ENCODE data around the gene LIPM. TPM values are rescaled to one million over a fixed set of nuclear protein-coding genes. Genes with fewer than 3 reads are reported as not detected.

The LIPM gene
- total RNA-seq, 2 experiments from 2014 or later: not detected

GRCh38 chr10:88866454-88866853 lies 63.9 kb downstream of the LIPM start:
- Mint-ChIP-seq H3K4me3 (no peak overlapping the region), H3K9me3 (no peaks in the 10 kb centered on the region), H3K4me1 (ENCODE audit: low read depth) (no peaks in the 10 kb centered on the region), H3K36me3 (ENCODE audit: low read depth) (no peaks in the 10 kb centered on the region), H3K27me3 (ENCODE audit: low read depth) (peaks cover 14% of the 10 kb centered on the region), H3K27ac (no peak overlapping the region)
- no peak for DNase-seq
- CTCF ChIA-PET: no interaction called here
- intact Hi-C loops (cut with micrococcal nuclease): no loop called here

- CTCF ChIA-PET: interaction anchor here (0.6 to 1.4 kb wide), 4 partner anchors 35 to 63 kb away, joined by 4 to 9 read pairs (median 4); no protein-coding TSS in a partner anchor
- no peaks in the 10 kb centered on the region for H3K9me3 Mint-ChIP-seq
- H3K36me3 Mint-ChIP-seq (ENCODE audit: low read depth): no peaks in the 10 kb centered on the region
- H3K4me3 Mint-ChIP-seq: no peak overlapping the region
- no peak overlapping the region for H3K27ac Mint-ChIP-seq
- H3K27me3 Mint-ChIP-seq (ENCODE audit: low read depth): peaks cover 3% of the 10 kb centered on the region
- intact Hi-C loops (cut with micrococcal nuclease): no loop called here
- no peak for DNase-seq
- no peaks in the 10 kb centered on the region for H3K4me1 Mint-ChIP-seq (ENCODE audit: low read depth)
Observed at GRCh38 chr10:88870089-88870488, 67.6 kb downstream of the LIPM start.

Other genes starting within 250 kb of the LIPM start
- 1 to 10 TPM; 4.0 to 4.4 TPM for gene RNLS, start 219.4 kb upstream of the LIPM start, total RNA-seq
- not detected for gene LIPJ, start 216.0 kb upstream of the LIPM start, total RNA-seq
- not detected for gene LIPF, start 138.3 kb upstream of the LIPM start, total RNA-seq
- gene LIPK, start 96.5 kb upstream of the LIPM start, total RNA-seq: not detected
- not detected for gene LIPN, start 42.7 kb upstream of the LIPM start, total RNA-seq
- under 1 TPM in 1 of 2 experiments, not detected in 1; 0.12 TPM for gene ANKRD22, start 49.1 kb downstream of the LIPM start, total RNA-seq
- 10 to 100 TPM; 23.2 to 23.6 TPM for gene STAMBPL1, start 77.5 kb downstream of the LIPM start, total RNA-seq
- 1 to 10 TPM; 3.6 to 4.0 TPM for gene ACTA2, start 150.0 kb downstream of the LIPM start, total RNA-seq
- gene FAS, start 188.1 kb downstream of the LIPM start, total RNA-seq: 10 to 100 TPM; 69.3 to 72.9 TPM